Endothelial cell of umbilical vein (primary cell): ENCODE measurements around the gene MRE11. TPM values are rescaled to one million over a fixed set of nuclear protein-coding genes. Genes with fewer than 3 reads are reported as not detected.

Experiments
- BruUV-seq: library from RNA; stranded (reverse); fragments of 400-500 nt; replicated peaks from 2 replicates; lab custom pipeline; 2021; lab: Mats Ljungman, UMichigan
- CTCF ChIA-PET: fragments of 300-600, 350-600 bp; sonication (Branson Sonifier 250); formaldehyde crosslinking; loops from one replicate; lab custom pipeline; 2021; ENCODE audit warnings: antibody characterized with exemption, inconsistent platforms; lab: Charles Lee
- POLR2A ChIA-PET: fragments of 300-600, 350-600 bp; sonication (Branson Sonifier 250); formaldehyde crosslinking; loops from one replicate; lab custom pipeline; 2021; ENCODE audit warnings: antibody characterized with exemption, inconsistent platforms; lab: Charles Lee
- DNase-seq: peaks from one replicate; pipeline ENCODE4 v3.0.0-alpha.2; 2011; ENCODE audit warnings: low read depth, low spot score
- FAIRE-seq: peaks from 2 replicates; lab custom pipeline; 2011; peaks lifted over from hg19 to GRCh38; lab: Jason Lieb, UNC
- H2AFZ ChIP-seq: 2 replicates; pipeline ENCODE4 v1.6.0; 2012; ENCODE audit warnings: low read depth, low read length, control low read depth, inconsistent platforms
- H3K27ac ChIP-seq: 2 replicates; pipeline ENCODE4 v1.5.1; 2011; ENCODE audit warnings: low read depth, mild to moderate bottlenecking, control low read depth, low read length, moderate library complexity; ENCODE audit not compliant: insufficient read depth
- H3K27me3 ChIP-seq, 2 experiments: 2 replicates each; pipeline versions ENCODE4 v1.6.0 to v1.6.1; 2011; ENCODE audit warnings: low read length in 2 of 2, mixed read lengths in 1 of 2; ENCODE audit not compliant: control insufficient read depth in 2 of 2, insufficient read depth in 2 of 2
- H3K36me3 ChIP-seq, 2 experiments: 2 replicates in 1 of 2; 3 replicates in 1 of 2; pipeline ENCODE4 v1.5.1; 2011; ENCODE audit warnings: low read length in 2 of 2, mild to moderate bottlenecking in 1 of 2, moderate library complexity in 1 of 2; ENCODE audit not compliant: control insufficient read depth in 2 of 2, insufficient read depth in 2 of 2; ENCODE audit errors: extremely low read depth in 1 of 2
- H3K4me1 ChIP-seq: 3 replicates; pipeline ENCODE4 v1.5.1; 2011; ENCODE audit warnings: mild to moderate bottlenecking, low read length; ENCODE audit not compliant: control insufficient read depth, insufficient read depth; ENCODE audit errors: extremely low read depth
- H3K4me2 ChIP-seq: 2 replicates; pipeline ENCODE4 v1.6.1; 2011; ENCODE audit warnings: low read length, control low read depth, mixed read lengths; ENCODE audit not compliant: insufficient read depth
- H3K4me3 ChIP-seq, 3 experiments: fragments of 200-600 bp in 1 of 3; sonication (generic), shearing (Covaris generic) in 1 of 3; replicated peaks in 1 of 3; 2 replicates each; pipeline ENCODE4 v1.5.1; 2011 to 2016; ENCODE audit warnings: control low read depth in 3 of 3, low read length in 3 of 3, mild to moderate bottlenecking in 2 of 3, inconsistent platforms in 1 of 3, low read depth in 1 of 3, moderate library complexity in 1 of 3; ENCODE audit not compliant: insufficient read depth in 1 of 3
- H3K79me2 ChIP-seq: 2 replicates; pipeline ENCODE4 v1.6.0; 2012; ENCODE audit warnings: low read length, inconsistent platforms; ENCODE audit not compliant: control insufficient read depth, insufficient read depth
- H3K9ac ChIP-seq: replicated peaks from 2 replicates; pipeline ENCODE3; 2011; ENCODE audit warnings: low read length, control low read depth; ENCODE audit not compliant: insufficient read depth; ENCODE audit errors: extremely low read depth
- H3K9me1 ChIP-seq: replicated peaks from 3 replicates; pipeline ENCODE4 v1.6.0; 2011; ENCODE audit warnings: mild to moderate bottlenecking, low read length; ENCODE audit not compliant: control insufficient read depth, insufficient read depth; ENCODE audit errors: extremely low read depth
- H3K9me3 ChIP-seq: replicated peaks from 2 replicates; pipeline ENCODE4 v1.5.1; 2012; ENCODE audit warnings: low read length, inconsistent platforms; ENCODE audit not compliant: control insufficient read depth, insufficient read depth
- H4K20me1 ChIP-seq: replicated peaks from 2 replicates; pipeline ENCODE3; 2011; ENCODE audit warnings: mild to moderate bottlenecking, low read length; ENCODE audit not compliant: control insufficient read depth, insufficient read depth; ENCODE audit errors: extremely low read depth
- CTCF ChIP-seq, 2 donors: IDR thresholded peaks; 1 replicate in 1 of 2; 2 replicates in 1 of 2; pipeline ENCODE4 v1.5.1; 2011; ENCODE audit warnings: low read length in 2 of 2, mild to moderate bottlenecking in 2 of 2, moderate library complexity in 2 of 2, control low read depth in 1 of 2, inconsistent platforms in 1 of 2, low read depth in 1 of 2; ENCODE audit not compliant: insufficient read depth in 1 of 2; ENCODE audit errors: extremely low read depth in 1 of 2
- EZH2 ChIP-seq: IDR thresholded peaks from 2 replicates; pipeline ENCODE4 v1.6.1; 2012; ENCODE audit warnings: borderline replicate concordance, low read depth, mild to moderate bottlenecking, moderate library complexity, low read length, inconsistent platforms; ENCODE audit not compliant: severe bottlenecking
- FOS ChIP-seq: IDR thresholded peaks from 2 replicates; pipeline ENCODE4 v1.6.1; 2011; ENCODE audit warnings: mild to moderate bottlenecking, low read length, moderate library complexity, borderline replicate concordance; ENCODE audit not compliant: insufficient read depth
- GATA2 ChIP-seq: IDR thresholded peaks from 2 replicates; pipeline ENCODE4 v1.7.0; 2011; ENCODE audit warnings: low read depth, mild to moderate bottlenecking, moderate library complexity, mixed read lengths, low read length; ENCODE audit not compliant: insufficient read length, insufficient read depth
- JUN ChIP-seq: IDR thresholded peaks from 2 replicates; pipeline ENCODE4 v1.6.1; 2011; ENCODE audit warnings: borderline replicate concordance, low read depth; ENCODE audit not compliant: insufficient read length, insufficient read depth
- MAX ChIP-seq: IDR thresholded peaks from 2 replicates; pipeline ENCODE4 v1.6.1; 2011; ENCODE audit not compliant: insufficient read depth, insufficient read length
- MYC ChIP-seq: IDR thresholded peaks from one replicate; pipeline ENCODE4 v1.6.1; 2011; ENCODE audit warnings: mild to moderate bottlenecking, low read depth, low read length
- POLR2A ChIP-seq: IDR thresholded peaks from 2 replicates; pipeline ENCODE4 v1.6.1; 2012; ENCODE audit warnings: low read depth, mild to moderate bottlenecking, control low read depth, low read length
- POLR2AphosphoS5 ChIP-seq: IDR thresholded peaks from 2 replicates; pipeline ENCODE4 v1.6.1; 2012; ENCODE audit warnings: low read depth, mild to moderate bottlenecking, control low read depth, low read length, moderate library complexity; ENCODE audit not compliant: insufficient read depth
- dilution Hi-C: fragments of 300-500 bp; cut with MboI; formaldehyde crosslinking; loops from one replicate; pipeline ENCODE4 v1.15.0; 2019; ENCODE audit warnings: low sequenced_read_pairs; ENCODE audit not compliant: extremely low pct_ligation_motif_present
- intact Hi-C: fragments of 100-400 bp; cut with micrococcal nuclease; formaldehyde crosslinking; loops from one replicate; pipeline ENCODE4 v1.10.0; 2022
- polyA plus RNA-seq, 4 experiments: library from polyadenylated mRNA; depleted of rRNA in 3 of 4; stranded (reverse) in 3 of 4; unstranded in 1 of 4; fragments of >200 nt; gene quantifications; 2 replicates each; pipeline versions ENCODE4 v1.2.1 to v1.2.3, GENCODE V29; 2011 to 2012; ENCODE audit warnings: missing spikeins in 1 of 4
- total RNA-seq: library from RNA; stranded (reverse); gene quantifications from 2 replicates; pipeline ENCODE4 v1.2.3, GENCODE V29; 2021

Gene MRE11
- total and polyA plus RNA-seq, 2 donors (not counting 3 experiments of a cell fraction or from before 2014, with no cell fraction given), result 4.5 to 22.0 TPM

GRCh38 chr11:94537031-94537600, 43.5 kb upstream of the MRE11 start:
- Histone ChIP-seq H3K36me3 (no peaks in the 10 kb centered on the region), H3K9ac (no peak overlapping the region), H3K79me2 (no peaks in the 10 kb centered on the region), H2AFZ (no peak overlapping the region), H3K27ac (no peak overlapping the region), H3K4me2 (no peak overlapping the region), H3K4me1 (no peaks in the 10 kb centered on the region), H3K4me3 (no peak overlapping the region), H3K9me3 (no peaks in the 10 kb centered on the region), H4K20me1 (no peaks in the 10 kb centered on the region), H3K27me3 (peaks cover 15 to 28% of the 10 kb centered on the region in 2 experiments), H3K9me1 (no peaks in the 10 kb centered on the region)
- no peak for DNase-seq
- TF ChIP-seq POLR2A (no peak), JUN (no peak), EZH2 (no peak), MAX (no peak), CTCF (IDR thresholded peaks at IDR 0.05; ENCODE audit: extremely low read depth in 1 of 2, insufficient read depth in 1 of 2, low read depth in 1 of 2, low read length in 2 of 2) (no peak), MYC (no peak), GATA2 (no peak), FOS (no peak), POLR2AphosphoS5 (no peak)
- FAIRE-seq, result no peak
- dilution Hi-C loops, result no loop called here
- POLR2A ChIA-PET, result no interaction called here
- BruUV-seq, result no TSS peak
- CTCF ChIA-PET, result no interaction called here
- intact Hi-C loops, result no loop called here
